A549 (cell line): ENCODE results near the gene VGLL1. TPM values are rescaled to one million over a fixed set of nuclear protein-coding genes. Genes with fewer than 3 reads are reported as not detected.

Source experiments
- ATAC-seq, 2 experiments: fragments of 200-7000 bp in 1 of 2; fragments of >200 bp in 1 of 2; cut with Nextera tagmentation in 1 of 2; cut with Tn5 transposase in 1 of 2; 3 replicates each; pipeline versions ENCODE4 v1.8.0 to v1.9.1; 2018 to 2020; ENCODE audit warnings: mild to moderate bottlenecking in 1 of 2, moderate library complexity in 1 of 2
- CTCF ChIA-PET: fragments of 300-600 bp; sonication (Branson Sonifier 250); formaldehyde crosslinking; extraction: SDS; loops from one replicate; lab custom pipeline; 2021; ENCODE audit warnings: antibody characterized with exemption, inconsistent platforms; lab: Yijun Ruan, JAX
- POLR2A ChIA-PET: fragments of 350-600 bp; formaldehyde crosslinking; extraction: SDS; loops from one replicate; lab custom pipeline; 2021; ENCODE audit warnings: antibody characterized with exemption, inconsistent platforms; lab: Yijun Ruan, JAX
- DNase-seq, 2 experiments: peaks; one replicate each; pipeline versions ENCODE4 v3.0.0 to v3.0.0-alpha.2; 2011 to 2016; ENCODE audit warnings: low read depth in 1 of 2, low spot score in 1 of 2
- FAIRE-seq: peaks from 2 replicates; lab custom pipeline; 2011; peaks lifted over from hg19 to GRCh38; lab: Jason Lieb, UNC
- H3K27ac ChIP-seq, 2 experiments: fragments of >200 bp; sonication (Bioruptor Twin); formaldehyde crosslinking; 3 replicates each; pipeline ENCODE4 v1.5.1; 2016 to 2017
- H3K4me1 ChIP-seq: fragments of >200 bp; sonication (Bioruptor Twin); formaldehyde crosslinking; 3 replicates; pipeline ENCODE4 v1.6.1; 2016
- H3K4me2 ChIP-seq: fragments of >200 bp; sonication (Bioruptor Twin); formaldehyde crosslinking; 3 replicates; pipeline ENCODE4 v1.6.1; 2016
- H3K4me3 ChIP-seq: fragments of >200 bp; sonication (Bioruptor Twin); formaldehyde crosslinking; 3 replicates; pipeline ENCODE4 v1.5.1; 2016
- H3K9me3 ChIP-seq: fragments of >200 bp; sonication (Bioruptor Twin); formaldehyde crosslinking; 3 replicates; pipeline ENCODE4 v1.6.1; 2016
- ATOH8 ChIP-seq: fragments of 250-450 bp; sonication (Bioruptor Pico); IDR thresholded peaks from 2 replicates; pipeline ENCODE4 v1.5.0; 2020; ENCODE audit warnings: low read depth, mild to moderate bottlenecking, moderate library complexity
- BHLHE40 ChIP-seq: IDR thresholded peaks from 2 replicates; pipeline ENCODE4 v1.6.1; 2012; ENCODE audit warnings: low read depth, low read length, inconsistent platforms
- E2F6 ChIP-seq: IDR thresholded peaks from 2 replicates; pipeline ENCODE4 v1.6.1; 2012; ENCODE audit warnings: low read depth, borderline replicate concordance
- EHMT2 ChIP-seq: fragments of 200-600 bp; sonication (generic); IDR thresholded peaks from 2 replicates; pipeline ENCODE4 v1.6.1; 2016; ENCODE audit warnings: antibody characterized with exemption, low read depth, mild to moderate bottlenecking, moderate library complexity
- ELK1 ChIP-seq: fragments of 150-350 bp; IDR thresholded peaks from 2 replicates; pipeline ENCODE4 v1.6.1; 2014; ENCODE audit warnings: low read depth, mild to moderate bottlenecking, low read length
- EP300 ChIP-seq, 2 experiments: fragments of >200 bp; sonication (Bioruptor Twin); formaldehyde crosslinking; IDR thresholded peaks; 2 replicates in 1 of 2; 3 replicates in 1 of 2; pipeline ENCODE4 v1.6.1; 2016 to 2017
- ESRRA ChIP-seq: fragments of 150-350 bp; IDR thresholded peaks from 2 replicates; pipeline ENCODE4 v1.6.1; 2014; ENCODE audit warnings: mild to moderate bottlenecking, low read length, borderline replicate concordance
- FOXS1 ChIP-seq: fragments of 250-450 bp; sonication (Bioruptor Pico); IDR thresholded peaks from 2 replicates; pipeline ENCODE4 v1.5.0; 2020; ENCODE audit warnings: mild to moderate bottlenecking, moderate library complexity
- HDAC2 ChIP-seq: fragments of 200-600 bp; sonication (generic); IDR thresholded peaks from 2 replicates; pipeline ENCODE4 v1.6.1; 2016
- HES2 ChIP-seq: fragments of >200 bp; sonication (Bioruptor Twin); formaldehyde crosslinking; IDR thresholded peaks from 2 replicates; pipeline ENCODE4 v1.6.1; 2016
- HMGXB4 ChIP-seq: fragments of 250-450 bp; sonication (Bioruptor Pico); IDR thresholded peaks from 2 replicates; pipeline ENCODE4 v1.5.0; 2021; ENCODE audit warnings: mild to moderate bottlenecking, moderate library complexity, borderline replicate concordance
- JUNB ChIP-seq: fragments of >200 bp; sonication (Bioruptor Twin); formaldehyde crosslinking; IDR thresholded peaks from 2 replicates; pipeline ENCODE4 v1.6.1; 2016
- MAX ChIP-seq: IDR thresholded peaks from 2 replicates; pipeline ENCODE4 v1.6.1; 2012
- NPAS2 ChIP-seq: fragments of 250-450 bp; sonication (Bioruptor Pico); IDR thresholded peaks from 2 replicates; pipeline ENCODE4 v1.8.0; 2022; ENCODE audit warnings: mild to moderate bottlenecking, moderate library complexity, borderline replicate concordance
- NR3C1 ChIP-seq: fragments of >200 bp; sonication (Bioruptor Twin); formaldehyde crosslinking; IDR thresholded peaks from 3 replicates; pipeline ENCODE4 v1.6.1; 2017
- PBX3 ChIP-seq: IDR thresholded peaks from 2 replicates; pipeline ENCODE4 v1.6.1; 2012
- POLR2AphosphoS2 ChIP-seq: conservative IDR thresholded peaks from 2 replicates; pipeline ENCODE4 v1.6.1; 2012; ENCODE audit warnings: low read length, improper control_type of control experiment, inconsistent platforms
- RCOR1 ChIP-seq: fragments of 150-350 bp; IDR thresholded peaks from 2 replicates; pipeline ENCODE4 v1.6.1; 2014; ENCODE audit warnings: antibody characterized with exemption, low read length, low read depth
- SMC3 ChIP-seq: fragments of >200 bp; sonication (Bioruptor Twin); formaldehyde crosslinking; IDR thresholded peaks from 3 replicates; pipeline ENCODE4 v1.6.1; 2018; ENCODE audit warnings: inconsistent platforms
- SREBF2 ChIP-seq: fragments of 450-650 bp; IDR thresholded peaks from 2 replicates; pipeline ENCODE4 v1.6.1; 2014; ENCODE audit warnings: mild to moderate bottlenecking, moderate library complexity
- TFCP2L1 ChIP-seq: fragments of 250-450 bp; sonication (Bioruptor Pico); IDR thresholded peaks from 2 replicates; pipeline ENCODE4 v1.5.0; 2021; ENCODE audit warnings: mild to moderate bottlenecking
- ZSCAN20 ChIP-seq: fragments of 250-450 bp; sonication (Bioruptor Pico); IDR thresholded peaks from 2 replicates; pipeline ENCODE4 v1.8.0; 2022; ENCODE audit warnings: mild to moderate bottlenecking, moderate library complexity
- WGBS: methylation state at CpG from one replicate; pipeline ENCODE4 v1.1.6; 2017; ENCODE audit errors: missing lambda C conversion rate; 5-methylcytosine and 5-hydroxymethylcytosine counted together
- polyA plus RNA-seq, 4 experiments: library from polyadenylated mRNA; depleted of rRNA in 3 of 4; stranded (reverse); fragments of >200 nt; fragmentation: RNase III in 1 of 4; extraction: RNeasy Plus Mini Kit Qiagen cat#74134 plus additional on column Dnase treatment in 1 of 4; gene quantifications; 2 replicates in 3 of 4; 3 replicates in 1 of 4; pipeline ENCODE4 v1.2.3, GENCODE V29; 2011 to 2017

The VGLL1 gene
- polyA plus RNA-seq, 2 of the 4 experiments (the other 2 are of a cell fraction): not detected

- CTCF ChIA-PET: interaction anchor here (0.9 kb wide), 1 partner anchor 1174 kb away, joined by 3 read pairs; no protein-coding TSS in a partner anchor
- H3K4me1 ChIP-seq: no peaks in the 10 kb centered on the region
- no peak overlapping the region for H3K4me2 ChIP-seq
- no peak overlapping the region for H3K27ac ChIP-seq
- TF ChIP-seq SREBF2: no peak
- no peak for TF ChIP-seq FOXS1
- TF ChIP-seq NR3C1: no peak
- no peak for TF ChIP-seq NPAS2 (CRISPR knock-in tag)
- TF ChIP-seq E2F6: no peak
- no peak for TF ChIP-seq HDAC2
- no peak for TF ChIP-seq ESRRA
- TF ChIP-seq ATOH8 (CRISPR knock-in tag): no peak
- no peak for TF ChIP-seq BHLHE40
- TF ChIP-seq EP300 (IDR thresholded peaks at IDR 0.05): no peak
- TF ChIP-seq ELK1: no peak
- TF ChIP-seq EHMT2: no peak
- no peak for TF ChIP-seq HES2
- TF ChIP-seq RCOR1: no peak
- no peak for TF ChIP-seq ZSCAN20
- TF ChIP-seq POLR2AphosphoS2: no peak
- TF ChIP-seq JUNB: no peak
- TF ChIP-seq TFCP2L1 (CRISPR knock-in tag): no peak
- no peak for TF ChIP-seq SMC3
- TF ChIP-seq, all 56 proteins: peak for 0
- DNase-seq (no peak), FAIRE-seq (no peak), ATAC-seq (no peak)
- H3K9me3 ChIP-seq: no peaks in the 10 kb centered on the region
- whole genome bisulfite sequencing: 47% methylated on average over 5 of the region's 5 CpGs
- no peak overlapping the region for H3K4me3 ChIP-seq
- POLR2A ChIA-PET: no interaction called here
These were observed 53.2 kb downstream of the VGLL1 start for GRCh38 chrX:136585262-136585661.

- Histone ChIP-seq H3K4me1 (no peaks in the 10 kb centered on the region), H3K27ac (no peak overlapping the region), H3K9me3 (no peaks in the 10 kb centered on the region), H3K4me2 (no peak overlapping the region), H3K4me3 (no peak overlapping the region)
- ChIA-PET POLR2A (no interaction called here), CTCF (no interaction called here)
- DNase-seq: no peak
- ATAC-seq: no peak
- peak; percentile 43 for FAIRE-seq
- TF ChIP-seq PBX3 (no peak), MAX (no peak), RCOR1 (no peak), HMGXB4 (CRISPR knock-in tag) (no peak)
- WGBS: 18% methylated on average over 3 of the region's 3 CpGs
These were observed 53.9 kb downstream of the VGLL1 start for GRCh38 chrX:136585960-136586359.
